Gastroesophageal sphincter (tissue), 3 donors: ENCODE measurements around the gene UBE2M.

Experiments
- EP300 ChIP-seq: sonication (generic); formaldehyde crosslinking; IDR thresholded peaks from one replicate; pipeline ENCODE4 v1.6.1; 2017; ENCODE audit warnings: antibody characterized with exemption, mild to moderate bottlenecking
- TF ChIP-seq, protein P1 (sequence below), 4 experiments: fragments of 200-600 bp in 2 of 4; fragments of 450-650 bp in 2 of 4; sonication (generic) in 1 of 4; IDR thresholded peaks; one replicate each; pipeline ENCODE4 v1.5.1; 2017 to 2019; ENCODE audit warnings: antibody characterized with exemption in 4 of 4, mild to moderate bottlenecking in 2 of 4, moderate library complexity in 2 of 4

DNA sequence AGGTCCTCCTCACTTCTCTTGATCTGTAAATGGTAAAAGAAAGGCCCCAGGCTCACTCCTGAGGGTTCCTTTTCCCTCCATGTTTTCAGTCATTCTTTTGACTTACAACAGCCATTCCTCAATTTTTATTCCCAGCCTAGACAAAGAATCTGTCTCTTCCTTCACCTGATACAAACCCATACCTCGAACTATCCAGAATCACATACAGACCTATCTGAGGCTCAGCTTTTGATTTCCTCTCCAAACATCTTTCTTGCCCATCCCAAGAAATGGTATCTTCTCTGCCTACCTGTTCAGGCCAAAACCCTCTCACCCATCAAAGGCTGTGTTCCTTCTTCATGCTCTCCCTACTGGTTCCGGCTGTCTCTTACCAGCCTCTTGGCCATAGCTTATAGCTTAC is 5.8 kb downstream of the UBE2M start:
- TF ChIP-seq, protein P1, sequence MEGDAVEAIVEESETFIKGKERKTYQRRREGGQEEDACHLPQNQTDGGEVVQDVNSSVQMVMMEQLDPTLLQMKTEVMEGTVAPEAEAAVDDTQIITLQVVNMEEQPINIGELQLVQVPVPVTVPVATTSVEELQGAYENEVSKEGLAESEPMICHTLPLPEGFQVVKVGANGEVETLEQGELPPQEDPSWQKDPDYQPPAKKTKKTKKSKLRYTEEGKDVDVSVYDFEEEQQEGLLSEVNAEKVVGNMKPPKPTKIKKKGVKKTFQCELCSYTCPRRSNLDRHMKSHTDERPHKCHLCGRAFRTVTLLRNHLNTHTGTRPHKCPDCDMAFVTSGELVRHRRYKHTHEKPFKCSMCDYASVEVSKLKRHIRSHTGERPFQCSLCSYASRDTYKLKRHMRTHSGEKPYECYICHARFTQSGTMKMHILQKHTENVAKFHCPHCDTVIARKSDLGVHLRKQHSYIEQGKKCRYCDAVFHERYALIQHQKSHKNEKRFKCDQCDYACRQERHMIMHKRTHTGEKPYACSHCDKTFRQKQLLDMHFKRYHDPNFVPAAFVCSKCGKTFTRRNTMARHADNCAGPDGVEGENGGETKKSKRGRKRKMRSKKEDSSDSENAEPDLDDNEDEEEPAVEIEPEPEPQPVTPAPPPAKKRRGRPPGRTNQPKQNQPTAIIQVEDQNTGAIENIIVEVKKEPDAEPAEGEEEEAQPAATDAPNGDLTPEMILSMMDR (IDR thresholded peaks at IDR 0.05) = no peak
- no peak for TF ChIP-seq EP300
